Effector CD4-positive, alpha-beta T cell (primary cell): ENCODE data around the gene MATN1.

Experiments
- DNase-seq: peaks from one replicate; pipeline ENCODE4 v3.0.0-alpha.2; 2020

Gene MATN1

GRCh38 chr1:30678209-30678608, 45.2 kb downstream of the MATN1 start:
- DNase-seq: no peak

- DNase-seq: no peak
Observed at GRCh38 chr1:30677471-30677870, 45.9 kb downstream of the MATN1 start.

- DNase-seq: no peak
Observed at GRCh38 chr1:30675761-30676160, 47.6 kb downstream of the MATN1 start.

GRCh38 chr1:30675289-30675688, 48.1 kb downstream of the MATN1 start:
- no peak for DNase-seq

GRCh38 chr1:30673395-30673794, 50.0 kb downstream of the MATN1 start:
- no peak for DNase-seq

- no peak for DNase-seq
Observed at GRCh38 chr1:30672661-30673060, 50.7 kb downstream of the MATN1 start.

- DNase-seq: no peak
Observed at GRCh38 chr1:30670240-30671060, 52.9 kb downstream of the MATN1 start.

GRCh38 chr1:30668546-30669327, 54.6 kb downstream of the MATN1 start:
- no peak for DNase-seq

- no peak for DNase-seq
Observed at GRCh38 chr1:30668024-30668423, 55.4 kb downstream of the MATN1 start.

- DNase-seq: no peak
Observed at GRCh38 chr1:30666756-30667273, 56.6 kb downstream of the MATN1 start.

- DNase-seq: no peak
Observed at GRCh38 chr1:30665216-30666010, 58.0 kb downstream of the MATN1 start.

GRCh38 chr1:30664103-30664755, 59.2 kb downstream of the MATN1 start:
- no peak for DNase-seq

GRCh38 chr1:30663596-30664091, 59.7 kb downstream of the MATN1 start:
- DNase-seq: no peak

GRCh38 chr1:30662291-30662840, 61.0 kb downstream of the MATN1 start:
- no peak for DNase-seq

GRCh38 chr1:30661311-30661710, 62.1 kb downstream of the MATN1 start:
- no peak for DNase-seq
